Measurements from ENCODE around the gene MX1.

MX1 gene

GRCh38 chr21:41490330-41490729 lies 64.3 kb downstream of the MX1 start:
- DNase-seq (ENCODE audit: low spot score), result no peak
- no peak overlapping the region for H3K27ac ChIP-seq (ENCODE audit: poor library complexity, severe bottlenecking)
- ATAC-seq (ENCODE audit: low read depth), result no peak
- no peaks in the 10 kb centered on the region for H3K4me1 ChIP-seq (ENCODE audit: insufficient read depth, poor library complexity, severe bottlenecking)
- no peaks in the 10 kb centered on the region for H3K36me3 ChIP-seq (ENCODE audit: low read depth)
- no peak for TF ChIP-seq CTCF (IDR thresholded peaks at IDR 0.05; ENCODE audit: poor library complexity, severe bottlenecking)
- no peak overlapping the region for H3K4me3 ChIP-seq (ENCODE audit: severe bottlenecking)
- H3K27me3 ChIP-seq (ENCODE audit: insufficient read depth, poor library complexity, severe bottlenecking), result no peaks in the 10 kb centered on the region
- no peaks in the 10 kb centered on the region for H3K9me3 ChIP-seq (ENCODE audit: severe bottlenecking)

DNA sequence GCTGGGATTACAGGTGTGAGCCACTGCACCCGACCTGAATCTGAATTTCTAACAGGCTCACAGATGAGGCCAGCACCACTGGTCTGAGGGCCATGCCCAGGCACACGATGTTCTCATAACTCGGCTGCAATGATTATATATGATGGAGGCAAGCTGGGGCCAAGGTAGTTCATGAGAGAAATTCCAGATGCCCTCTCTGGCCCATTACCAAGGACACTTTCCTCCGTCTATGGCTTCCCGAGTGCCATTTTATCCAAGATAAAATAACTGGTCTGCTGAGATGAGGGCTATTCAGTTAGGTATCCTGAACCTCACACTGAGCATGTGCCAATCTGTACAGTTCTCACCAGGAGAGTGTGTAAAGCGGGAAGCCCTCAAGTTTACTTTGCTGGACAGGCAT lies 65.4 kb downstream of the MX1 start:
- Histone ChIP-seq H3K27me3 (ENCODE audit: insufficient read depth, poor library complexity, severe bottlenecking) (no peaks in the 10 kb centered on the region), H3K36me3 (ENCODE audit: low read depth) (no peaks in the 10 kb centered on the region), H3K4me3 (ENCODE audit: severe bottlenecking) (no peak overlapping the region), H3K4me1 (ENCODE audit: insufficient read depth, poor library complexity, severe bottlenecking) (no peaks in the 10 kb centered on the region), H3K27ac (ENCODE audit: poor library complexity, severe bottlenecking) (no peak overlapping the region), H3K9me3 (ENCODE audit: severe bottlenecking) (no peaks in the 10 kb centered on the region)
- ATAC-seq (ENCODE audit: low read depth) (no peak), DNase-seq (ENCODE audit: low spot score) (no peak)
- no peak for TF ChIP-seq CTCF (IDR thresholded peaks at IDR 0.05; ENCODE audit: poor library complexity, severe bottlenecking)

- Histone ChIP-seq H3K36me3 (ENCODE audit: low read depth) (no peaks in the 10 kb centered on the region), H3K9me3 (ENCODE audit: severe bottlenecking) (no peaks in the 10 kb centered on the region), H3K27me3 (ENCODE audit: insufficient read depth, poor library complexity, severe bottlenecking) (no peaks in the 10 kb centered on the region), H3K27ac (ENCODE audit: poor library complexity, severe bottlenecking) (no peak overlapping the region), H3K4me1 (ENCODE audit: insufficient read depth, poor library complexity, severe bottlenecking) (no peaks in the 10 kb centered on the region), H3K4me3 (ENCODE audit: severe bottlenecking) (no peak overlapping the region)
- TF ChIP-seq CTCF (IDR thresholded peaks at IDR 0.05; ENCODE audit: poor library complexity, severe bottlenecking), result no peak
- ATAC-seq (ENCODE audit: low read depth) (no peak), DNase-seq (ENCODE audit: low spot score) (no peak)
These were observed 68.2 kb downstream of the MX1 start for GRCh38 chr21:41494242-41494641.

DNA sequence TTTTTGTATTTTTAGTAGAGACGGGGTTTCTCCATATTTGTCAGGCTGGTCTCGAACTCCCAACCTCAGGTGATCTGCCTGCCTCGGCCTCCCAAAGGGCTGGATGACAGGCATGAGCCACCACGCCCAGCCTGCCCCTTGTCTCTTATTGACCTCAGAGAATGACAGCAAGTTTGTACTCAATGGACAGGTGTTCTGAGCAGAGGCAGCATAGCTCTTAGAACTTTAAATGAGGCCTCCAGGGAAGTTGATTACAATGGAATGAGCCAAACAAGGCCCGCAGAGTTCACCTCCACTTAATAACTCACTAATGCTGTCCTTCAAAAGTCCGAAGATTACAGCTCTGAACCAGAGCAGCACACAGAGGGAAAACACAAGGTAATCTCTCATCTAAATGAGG lies 71.0 kb downstream of the MX1 start:
- Histone ChIP-seq H3K9me3 (ENCODE audit: severe bottlenecking) (no peaks in the 10 kb centered on the region), H3K4me1 (ENCODE audit: insufficient read depth, poor library complexity, severe bottlenecking) (no peaks in the 10 kb centered on the region), H3K27me3 (ENCODE audit: insufficient read depth, poor library complexity, severe bottlenecking) (no peaks in the 10 kb centered on the region), H3K27ac (ENCODE audit: poor library complexity, severe bottlenecking) (no peak overlapping the region), H3K36me3 (ENCODE audit: low read depth) (no peaks in the 10 kb centered on the region), H3K4me3 (ENCODE audit: severe bottlenecking) (no peak overlapping the region)
- ATAC-seq (ENCODE audit: low read depth), result no peak
- TF ChIP-seq CTCF (IDR thresholded peaks at IDR 0.05; ENCODE audit: poor library complexity, severe bottlenecking), result no peak
- DNase-seq (ENCODE audit: low spot score), result no peak

- no peak for DNase-seq (ENCODE audit: low spot score)
- ATAC-seq (ENCODE audit: low read depth), result no peak
- no peak overlapping the region for H3K4me3 ChIP-seq (ENCODE audit: severe bottlenecking)
- no peaks in the 10 kb centered on the region for H3K27me3 ChIP-seq (ENCODE audit: insufficient read depth, poor library complexity, severe bottlenecking)
- no peaks in the 10 kb centered on the region for H3K4me1 ChIP-seq (ENCODE audit: insufficient read depth, poor library complexity, severe bottlenecking)
- H3K36me3 ChIP-seq (ENCODE audit: low read depth), result no peaks in the 10 kb centered on the region
- no peaks in the 10 kb centered on the region for H3K9me3 ChIP-seq (ENCODE audit: severe bottlenecking)
- H3K27ac ChIP-seq (ENCODE audit: poor library complexity, severe bottlenecking), result no peak overlapping the region
- no peak for TF ChIP-seq CTCF (IDR thresholded peaks at IDR 0.05; ENCODE audit: poor library complexity, severe bottlenecking)
These were observed 71.7 kb downstream of the MX1 start for GRCh38 chr21:41497788-41498187.

All from RWPE2 (cell line).